H1 (cell line): Measurements from ENCODE around the gene SMNDC1. TPM values are rescaled to one million over a fixed set of nuclear protein-coding genes. Genes with fewer than 3 reads are reported as not detected.

Experiments used
- KDM1A ChIP-seq: fragments of 200-600, 300-600 bp; sonication (generic); IDR thresholded peaks from 2 replicates; pipeline ENCODE4 v1.7.1; 2016; ENCODE audit warnings: mild to moderate bottlenecking, low read length, borderline replicate concordance
- POLR2AphosphoS5 ChIP-seq: IDR thresholded peaks from 2 replicates; pipeline ENCODE4 v1.6.1; 2011; ENCODE audit warnings: low read depth, low read length
- POU5F1 ChIP-seq: IDR thresholded peaks from 2 replicates; pipeline ENCODE4 v1.6.1; 2011; ENCODE audit warnings: low read depth, mild to moderate bottlenecking, low read length, moderate library complexity
- SP1 ChIP-seq: IDR thresholded peaks from 2 replicates; pipeline ENCODE4 v1.6.1; 2011; ENCODE audit warnings: low read depth, low read length
- SRF ChIP-seq: IDR thresholded peaks from 2 replicates; pipeline ENCODE4 v1.6.1; 2011; ENCODE audit warnings: mild to moderate bottlenecking, low read depth, low read length, moderate library complexity
- TAF1 ChIP-seq: IDR thresholded peaks from 2 replicates; pipeline ENCODE4 v1.6.1; 2011; ENCODE audit warnings: mild to moderate bottlenecking, low read depth, low read length
- TEAD4 ChIP-seq: IDR thresholded peaks from 2 replicates; pipeline ENCODE4 v1.6.1; 2012; ENCODE audit warnings: low read depth, low read length, inconsistent platforms, mixed read lengths
- polyA plus RNA-seq, 7 experiments: library from polyadenylated mRNA; depleted of rRNA in 3 of 7; stranded (reverse) in 5 of 7; unstranded in 2 of 7; fragments of >200 nt in 5 of 7; fragments of 200-250 nt in 2 of 7; gene quantifications; 1 replicate in 5 of 7; 2 replicates in 1 of 7; 4 replicates in 1 of 7; pipeline versions ENCODE4 v1.2.1 to v1.2.3, GENCODE V29; 2011 to 2013; ENCODE audit warnings: missing spikeins in 2 of 7, mixed read lengths in 2 of 7
- total RNA-seq: library from RNA; stranded (reverse); fragmentation: NEBNext Ultra II Directional; extraction: Animal tissue kit (Norgen Biotek cat#: 25700); gene quantifications from 2 replicates; pipeline ENCODE4 v1.2.1, GENCODE V29; 2021
- TF ChIP-seq, protein P1 (sequence below): fragments of 300-600 bp; sonication (generic); IDR thresholded peaks from 2 replicates; pipeline ENCODE4 v1.7.1; 2012; ENCODE audit warnings: low read length, moderate library complexity, mild to moderate bottlenecking, inconsistent platforms; ENCODE audit not compliant: insufficient replicate concordance

The SMNDC1 gene
- total and polyA plus RNA-seq, 2 of the 8 experiments (the other 6 are each of a cell fraction or from before 2014, with no cell fraction given), result 8.1 to 48.6 TPM

DNA sequence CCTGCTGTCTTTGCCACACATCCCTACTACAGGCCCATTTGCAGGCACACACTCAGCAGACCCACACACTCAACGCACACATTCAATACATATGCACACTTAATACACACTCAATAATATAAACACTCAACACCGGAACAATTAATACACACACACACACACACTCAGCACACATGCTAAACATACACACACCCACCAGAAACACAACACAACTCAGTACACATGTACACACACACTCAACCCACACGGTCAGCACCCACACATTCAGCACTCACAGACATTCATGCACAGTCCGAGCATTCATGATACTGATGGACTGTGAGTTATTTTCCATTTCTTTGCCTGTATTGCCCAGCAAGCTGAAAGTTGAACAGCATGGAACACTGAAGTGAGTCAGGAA is 35.4 kb upstream of the SMNDC1 start (continued):
- TF ChIP-seq, protein P1, sequence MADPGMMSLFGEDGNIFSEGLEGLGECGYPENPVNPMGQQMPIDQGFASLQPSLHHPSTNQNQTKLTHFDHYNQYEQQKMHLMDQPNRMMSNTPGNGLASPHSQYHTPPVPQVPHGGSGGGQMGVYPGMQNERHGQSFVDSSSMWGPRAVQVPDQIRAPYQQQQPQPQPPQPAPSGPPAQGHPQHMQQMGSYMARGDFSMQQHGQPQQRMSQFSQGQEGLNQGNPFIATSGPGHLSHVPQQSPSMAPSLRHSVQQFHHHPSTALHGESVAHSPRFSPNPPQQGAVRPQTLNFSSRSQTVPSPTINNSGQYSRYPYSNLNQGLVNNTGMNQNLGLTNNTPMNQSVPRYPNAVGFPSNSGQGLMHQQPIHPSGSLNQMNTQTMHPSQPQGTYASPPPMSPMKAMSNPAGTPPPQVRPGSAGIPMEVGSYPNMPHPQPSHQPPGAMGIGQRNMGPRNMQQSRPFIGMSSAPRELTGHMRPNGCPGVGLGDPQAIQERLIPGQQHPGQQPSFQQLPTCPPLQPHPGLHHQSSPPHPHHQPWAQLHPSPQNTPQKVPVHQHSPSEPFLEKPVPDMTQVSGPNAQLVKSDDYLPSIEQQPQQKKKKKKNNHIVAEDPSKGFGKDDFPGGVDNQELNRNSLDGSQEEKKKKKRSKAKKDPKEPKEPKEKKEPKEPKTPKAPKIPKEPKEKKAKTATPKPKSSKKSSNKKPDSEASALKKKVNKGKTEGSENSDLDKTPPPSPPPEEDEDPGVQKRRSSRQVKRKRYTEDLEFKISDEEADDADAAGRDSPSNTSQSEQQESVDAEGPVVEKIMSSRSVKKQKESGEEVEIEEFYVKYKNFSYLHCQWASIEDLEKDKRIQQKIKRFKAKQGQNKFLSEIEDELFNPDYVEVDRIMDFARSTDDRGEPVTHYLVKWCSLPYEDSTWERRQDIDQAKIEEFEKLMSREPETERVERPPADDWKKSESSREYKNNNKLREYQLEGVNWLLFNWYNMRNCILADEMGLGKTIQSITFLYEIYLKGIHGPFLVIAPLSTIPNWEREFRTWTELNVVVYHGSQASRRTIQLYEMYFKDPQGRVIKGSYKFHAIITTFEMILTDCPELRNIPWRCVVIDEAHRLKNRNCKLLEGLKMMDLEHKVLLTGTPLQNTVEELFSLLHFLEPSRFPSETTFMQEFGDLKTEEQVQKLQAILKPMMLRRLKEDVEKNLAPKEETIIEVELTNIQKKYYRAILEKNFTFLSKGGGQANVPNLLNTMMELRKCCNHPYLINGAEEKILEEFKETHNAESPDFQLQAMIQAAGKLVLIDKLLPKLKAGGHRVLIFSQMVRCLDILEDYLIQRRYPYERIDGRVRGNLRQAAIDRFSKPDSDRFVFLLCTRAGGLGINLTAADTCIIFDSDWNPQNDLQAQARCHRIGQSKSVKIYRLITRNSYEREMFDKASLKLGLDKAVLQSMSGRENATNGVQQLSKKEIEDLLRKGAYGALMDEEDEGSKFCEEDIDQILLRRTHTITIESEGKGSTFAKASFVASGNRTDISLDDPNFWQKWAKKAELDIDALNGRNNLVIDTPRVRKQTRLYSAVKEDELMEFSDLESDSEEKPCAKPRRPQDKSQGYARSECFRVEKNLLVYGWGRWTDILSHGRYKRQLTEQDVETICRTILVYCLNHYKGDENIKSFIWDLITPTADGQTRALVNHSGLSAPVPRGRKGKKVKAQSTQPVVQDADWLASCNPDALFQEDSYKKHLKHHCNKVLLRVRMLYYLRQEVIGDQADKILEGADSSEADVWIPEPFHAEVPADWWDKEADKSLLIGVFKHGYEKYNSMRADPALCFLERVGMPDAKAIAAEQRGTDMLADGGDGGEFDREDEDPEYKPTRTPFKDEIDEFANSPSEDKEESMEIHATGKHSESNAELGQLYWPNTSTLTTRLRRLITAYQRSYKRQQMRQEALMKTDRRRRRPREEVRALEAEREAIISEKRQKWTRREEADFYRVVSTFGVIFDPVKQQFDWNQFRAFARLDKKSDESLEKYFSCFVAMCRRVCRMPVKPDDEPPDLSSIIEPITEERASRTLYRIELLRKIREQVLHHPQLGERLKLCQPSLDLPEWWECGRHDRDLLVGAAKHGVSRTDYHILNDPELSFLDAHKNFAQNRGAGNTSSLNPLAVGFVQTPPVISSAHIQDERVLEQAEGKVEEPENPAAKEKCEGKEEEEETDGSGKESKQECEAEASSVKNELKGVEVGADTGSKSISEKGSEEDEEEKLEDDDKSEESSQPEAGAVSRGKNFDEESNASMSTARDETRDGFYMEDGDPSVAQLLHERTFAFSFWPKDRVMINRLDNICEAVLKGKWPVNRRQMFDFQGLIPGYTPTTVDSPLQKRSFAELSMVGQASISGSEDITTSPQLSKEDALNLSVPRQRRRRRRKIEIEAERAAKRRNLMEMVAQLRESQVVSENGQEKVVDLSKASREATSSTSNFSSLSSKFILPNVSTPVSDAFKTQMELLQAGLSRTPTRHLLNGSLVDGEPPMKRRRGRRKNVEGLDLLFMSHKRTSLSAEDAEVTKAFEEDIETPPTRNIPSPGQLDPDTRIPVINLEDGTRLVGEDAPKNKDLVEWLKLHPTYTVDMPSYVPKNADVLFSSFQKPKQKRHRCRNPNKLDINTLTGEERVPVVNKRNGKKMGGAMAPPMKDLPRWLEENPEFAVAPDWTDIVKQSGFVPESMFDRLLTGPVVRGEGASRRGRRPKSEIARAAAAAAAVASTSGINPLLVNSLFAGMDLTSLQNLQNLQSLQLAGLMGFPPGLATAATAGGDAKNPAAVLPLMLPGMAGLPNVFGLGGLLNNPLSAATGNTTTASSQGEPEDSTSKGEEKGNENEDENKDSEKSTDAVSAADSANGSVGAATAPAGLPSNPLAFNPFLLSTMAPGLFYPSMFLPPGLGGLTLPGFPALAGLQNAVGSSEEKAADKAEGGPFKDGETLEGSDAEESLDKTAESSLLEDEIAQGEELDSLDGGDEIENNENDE, result no peak
- TF ChIP-seq TEAD4 (no peak), POU5F1 (no peak), SP1 (no peak), POLR2AphosphoS5 (no peak), TAF1 (no peak), KDM1A (no peak), SRF (no peak)
- TF ChIP-seq, all 59 proteins: peak for 0
